Measurements from ENCODE around the gene DTWD2.

- TF ChIP-seq, protein P1, sequence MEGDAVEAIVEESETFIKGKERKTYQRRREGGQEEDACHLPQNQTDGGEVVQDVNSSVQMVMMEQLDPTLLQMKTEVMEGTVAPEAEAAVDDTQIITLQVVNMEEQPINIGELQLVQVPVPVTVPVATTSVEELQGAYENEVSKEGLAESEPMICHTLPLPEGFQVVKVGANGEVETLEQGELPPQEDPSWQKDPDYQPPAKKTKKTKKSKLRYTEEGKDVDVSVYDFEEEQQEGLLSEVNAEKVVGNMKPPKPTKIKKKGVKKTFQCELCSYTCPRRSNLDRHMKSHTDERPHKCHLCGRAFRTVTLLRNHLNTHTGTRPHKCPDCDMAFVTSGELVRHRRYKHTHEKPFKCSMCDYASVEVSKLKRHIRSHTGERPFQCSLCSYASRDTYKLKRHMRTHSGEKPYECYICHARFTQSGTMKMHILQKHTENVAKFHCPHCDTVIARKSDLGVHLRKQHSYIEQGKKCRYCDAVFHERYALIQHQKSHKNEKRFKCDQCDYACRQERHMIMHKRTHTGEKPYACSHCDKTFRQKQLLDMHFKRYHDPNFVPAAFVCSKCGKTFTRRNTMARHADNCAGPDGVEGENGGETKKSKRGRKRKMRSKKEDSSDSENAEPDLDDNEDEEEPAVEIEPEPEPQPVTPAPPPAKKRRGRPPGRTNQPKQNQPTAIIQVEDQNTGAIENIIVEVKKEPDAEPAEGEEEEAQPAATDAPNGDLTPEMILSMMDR (conservative IDR thresholded peaks at IDR 0.05), result no peak
- TF ChIP-seq ZFX (IDR thresholded peaks at IDR 0.05), result no peak
These were observed 199.0 kb downstream of the DTWD2 start for GRCh38 chr5:118789366-118789765.
